ENCODE results near the gene STK17B. TPM values are rescaled to one million over a fixed set of nuclear protein-coding genes. Genes with fewer than 3 reads are reported as not detected.

The STK17B gene
- total RNA-seq (2021; ENCODE audit: unreplicated experiment) = 16.9 TPM
- polyA plus RNA-seq (2012) = 2.0 and 3.3 TPM in 2 replicates
- percentile 80 among the genes with signal in this experiment for Bru-seq, nascent RNA
- BruChase-seq, experiment 1, labeled RNA remaining after a 6-hour chase = percentile 68 among the genes with signal in this experiment
- percentile 81 among the genes with signal in this experiment for BruChase-seq, experiment 2, labeled RNA remaining after a 2-hour chase
- long read RNA-seq, full-length matches to known transcripts = 4 of 10 reads
- long read RNA-seq, partial matches to known transcripts = 0 of 10 reads
- long read RNA-seq, other reads (novel, unspliced or antisense) = 6 of 10 reads

GRCh38 chr2:196171248-196171871 is at the start of gene STK17B:
Gene STK17B, minus strand, starts transcription at chr2:196171578. Its CDS starts 8,195 bp downstream, at chr2:196163383.
- H3K27ac ChIP-seq (ENCODE audit: low read depth, low read length) = peak within 1 kb of the TSS; percentile 70

More at GRCh38 chr2:196171248-196171871, at the start of gene STK17B:
- RAD21 ChIA-PET (ENCODE audit: low non-redundant PET in 1 of 2, low total read pairs in 2 of 2, uncharacterized antibody in 2 of 2, unreplicated experiment in 2 of 2) = no interaction called here
- H3K79me2 ChIP-seq (ENCODE audit: insufficient read depth, low read length) = peaks cover 44% of the 10 kb centered on the region
- intact Hi-C loops (cut with micrococcal nuclease) = loop anchor here (2.0 kb wide), 2 partner anchors 61 to 105 kb away; no protein-coding TSS in a partner anchor
- peak within 1 kb of the TSS; percentile 97 for H2AFZ ChIP-seq (ENCODE audit: low read depth, low read length, poor library complexity, severe bottlenecking)
- H3K4me2 ChIP-seq (ENCODE audit: low read length) = peak within 1 kb of the TSS; percentile 90
- POLR2A ChIA-PET = interaction anchor here (0.7 to 0.9 kb wide), 3 partner anchors 9 to 303 kb away, joined by 3 to 5 read pairs (median 3); no protein-coding TSS in a partner anchor
- no peaks in the 10 kb centered on the region for H3K36me3 ChIP-seq (ENCODE audit: control insufficient read depth in 1 of 2, insufficient read depth in 2 of 2, low read length in 2 of 2)
- DNase-seq (ENCODE audit: low read depth, low spot score) (peak; percentile 88), ATAC-seq (peak; percentile 92)
- CTCF ChIA-PET = interaction anchor here (0.7 kb wide), 1 partner anchor 72 kb away, joined by 5 read pairs; no protein-coding TSS in a partner anchor
- no peaks in the 10 kb centered on the region for H3K9me3 ChIP-seq (ENCODE audit: control insufficient read depth in 1 of 2, insufficient read depth in 1 of 2, low read depth in 1 of 2, low read length in 2 of 2)
- no TSS peak for BruUV-seq (replicated peaks)
- no peaks in the 10 kb centered on the region for H4K20me1 ChIP-seq (ENCODE audit: insufficient read depth)
- peak within 1 kb of the TSS; percentile 78 to 91 for H3K4me3 ChIP-seq (replicated peaks in 1 of 2; ENCODE audit: low read depth in 1 of 2, low read length in 2 of 2)
- no peaks in the 10 kb centered on the region for H3K9me2 ChIP-seq (ENCODE audit: insufficient read depth)
- TF ChIP-seq SRF (IDR thresholded peaks at IDR 0.05; ENCODE audit: low read depth) (no peak), POLR2AphosphoS5 (IDR thresholded peaks at IDR 0.05; ENCODE audit: low read depth, low read length) (peak; percentile 98), CEBPB (IDR thresholded peaks at IDR 0.05; ENCODE audit: low read depth) (no peak), MAX (IDR thresholded peaks at IDR 0.05) (peak; percentile 70), ZFX (IDR thresholded peaks at IDR 0.05) (peak; percentile 38; the same call in 1 of the 2 replicates), EGR1 (IDR thresholded peaks at IDR 0.05; ENCODE audit: low read depth) (0 out of 2 replicates have a peak, but pooled peaks have one; percentile 13), YY1 (IDR thresholded peaks at IDR 0.05; ENCODE audit: extremely low read depth, insufficient replicate concordance, low read depth, low read length) (no peak), RAD21 (IDR thresholded peaks at IDR 0.05; ENCODE audit: low read depth) (peak; percentile 19; the same call in 1 of the 2 replicates), TCF7L2 (IDR thresholded peaks at IDR 0.05; ENCODE audit: borderline replicate concordance, extremely low read depth, insufficient read depth, insufficient read length) (no peak), JUND (IDR thresholded peaks at IDR 0.05) (no peak), REST (IDR thresholded peaks at IDR 0.05; ENCODE audit: low read depth) (no peak), ELF1 (IDR thresholded peaks at IDR 0.05; ENCODE audit: borderline replicate concordance, low read depth) (no peak), POLR2A (IDR thresholded peaks at IDR 0.05; ENCODE audit: borderline replicate concordance, extremely low read depth, insufficient read depth, insufficient read length) (peak; percentile 96), SP1 (IDR thresholded peaks at IDR 0.05; ENCODE audit: low read depth) (peak; percentile 67), SIN3A (IDR thresholded peaks at IDR 0.05; ENCODE audit: low read depth) (peak; percentile 85), EZH2 (IDR thresholded peaks at IDR 0.05) (no peak), CBX3 (IDR thresholded peaks at IDR 0.05; ENCODE audit: low read depth) (peak; percentile 44; the same call in 1 of the 2 replicates)
- peak within 1 kb of the TSS; percentile 89 for H3K9ac ChIP-seq (ENCODE audit: low read length)
- 0 out of 2 replicates have a peak, but pooled peaks cover 5% of the 10 kb centered on the region for H3K27me3 ChIP-seq (ENCODE audit: insufficient read depth, low read length)
- peaks cover 4 to 26% of the 10 kb centered on the region in 2 experiments for H3K4me1 ChIP-seq (ENCODE audit: control insufficient read depth in 1 of 2, insufficient read depth in 2 of 2, low read length in 2 of 2)

Data from HCT116 (cell line).